ENCODE data around the gene MAPK1. TPM values are rescaled to one million over a fixed set of nuclear protein-coding genes. Genes with fewer than 3 reads are reported as not detected.

MAPK1 gene
- total RNA-seq, 1 experiment from 2014 or later: 122 TPM

DNA sequence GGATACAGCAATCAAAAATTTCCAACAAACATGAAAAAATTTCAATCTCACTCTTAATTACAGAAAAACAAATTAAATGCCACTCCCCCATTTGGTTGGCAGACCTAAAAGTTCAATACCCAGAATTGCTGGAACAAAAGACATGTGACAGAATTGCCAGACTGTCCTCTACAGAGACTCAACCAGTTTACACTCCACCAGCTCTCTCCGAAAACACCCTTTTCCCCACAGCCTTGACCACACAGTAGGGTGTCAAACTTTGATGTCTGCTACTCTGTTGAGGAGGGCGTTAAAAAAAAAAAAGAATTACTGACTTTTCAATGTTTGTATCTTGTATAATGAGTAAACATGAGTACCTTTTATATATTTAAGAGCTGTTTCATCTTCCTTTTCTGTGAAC, 87.2 kb downstream of the MAPK1 start:
- DNase-seq (ENCODE audit: low read depth, low spot score): no peak
- POLR2A ChIA-PET: no interaction called here
- Histone ChIP-seq H3K4me3 (ENCODE audit: low read depth in 2 of 2, low read length in 2 of 2) (no peak overlapping the region), H3K36me3 (ENCODE audit: control insufficient read depth, insufficient read depth, low read length) (no peaks in the 10 kb centered on the region), H3K4me1 (ENCODE audit: control insufficient read depth, insufficient read depth, low read length) (no peaks in the 10 kb centered on the region), H3K27me3 (ENCODE audit: control insufficient read depth, insufficient read depth, low read length) (no peaks in the 10 kb centered on the region), H3K9me3 (ENCODE audit: control insufficient read depth, insufficient read depth, low read depth, low read length) (no peaks in the 10 kb centered on the region), H3K27ac (ENCODE audit: low read length) (no peak overlapping the region)
- intact Hi-C loops (cut with micrococcal nuclease; ENCODE audit: unreplicated experiment): no loop called here
- ATAC-seq: no peak
- in situ Hi-C loops (cut with HindIII; ENCODE audit: low pct_unique_long_range_greater_than_20kb, low sequenced_read_pairs): no loop called here
- TF ChIP-seq, protein P1, sequence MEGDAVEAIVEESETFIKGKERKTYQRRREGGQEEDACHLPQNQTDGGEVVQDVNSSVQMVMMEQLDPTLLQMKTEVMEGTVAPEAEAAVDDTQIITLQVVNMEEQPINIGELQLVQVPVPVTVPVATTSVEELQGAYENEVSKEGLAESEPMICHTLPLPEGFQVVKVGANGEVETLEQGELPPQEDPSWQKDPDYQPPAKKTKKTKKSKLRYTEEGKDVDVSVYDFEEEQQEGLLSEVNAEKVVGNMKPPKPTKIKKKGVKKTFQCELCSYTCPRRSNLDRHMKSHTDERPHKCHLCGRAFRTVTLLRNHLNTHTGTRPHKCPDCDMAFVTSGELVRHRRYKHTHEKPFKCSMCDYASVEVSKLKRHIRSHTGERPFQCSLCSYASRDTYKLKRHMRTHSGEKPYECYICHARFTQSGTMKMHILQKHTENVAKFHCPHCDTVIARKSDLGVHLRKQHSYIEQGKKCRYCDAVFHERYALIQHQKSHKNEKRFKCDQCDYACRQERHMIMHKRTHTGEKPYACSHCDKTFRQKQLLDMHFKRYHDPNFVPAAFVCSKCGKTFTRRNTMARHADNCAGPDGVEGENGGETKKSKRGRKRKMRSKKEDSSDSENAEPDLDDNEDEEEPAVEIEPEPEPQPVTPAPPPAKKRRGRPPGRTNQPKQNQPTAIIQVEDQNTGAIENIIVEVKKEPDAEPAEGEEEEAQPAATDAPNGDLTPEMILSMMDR (IDR thresholded peaks at IDR 0.05): no peak
- TF ChIP-seq POLR2AphosphoS5 (IDR thresholded peaks at IDR 0.05; ENCODE audit: low read depth, low read length) (no peak), SIN3A (IDR thresholded peaks at IDR 0.05; ENCODE audit: borderline replicate concordance, insufficient read depth, low read depth, low read length) (no peak), TCF7L2 (IDR thresholded peaks at IDR 0.05; ENCODE audit: low read depth, low read length) (no peak)
- TF ChIP-seq, protein P2, sequence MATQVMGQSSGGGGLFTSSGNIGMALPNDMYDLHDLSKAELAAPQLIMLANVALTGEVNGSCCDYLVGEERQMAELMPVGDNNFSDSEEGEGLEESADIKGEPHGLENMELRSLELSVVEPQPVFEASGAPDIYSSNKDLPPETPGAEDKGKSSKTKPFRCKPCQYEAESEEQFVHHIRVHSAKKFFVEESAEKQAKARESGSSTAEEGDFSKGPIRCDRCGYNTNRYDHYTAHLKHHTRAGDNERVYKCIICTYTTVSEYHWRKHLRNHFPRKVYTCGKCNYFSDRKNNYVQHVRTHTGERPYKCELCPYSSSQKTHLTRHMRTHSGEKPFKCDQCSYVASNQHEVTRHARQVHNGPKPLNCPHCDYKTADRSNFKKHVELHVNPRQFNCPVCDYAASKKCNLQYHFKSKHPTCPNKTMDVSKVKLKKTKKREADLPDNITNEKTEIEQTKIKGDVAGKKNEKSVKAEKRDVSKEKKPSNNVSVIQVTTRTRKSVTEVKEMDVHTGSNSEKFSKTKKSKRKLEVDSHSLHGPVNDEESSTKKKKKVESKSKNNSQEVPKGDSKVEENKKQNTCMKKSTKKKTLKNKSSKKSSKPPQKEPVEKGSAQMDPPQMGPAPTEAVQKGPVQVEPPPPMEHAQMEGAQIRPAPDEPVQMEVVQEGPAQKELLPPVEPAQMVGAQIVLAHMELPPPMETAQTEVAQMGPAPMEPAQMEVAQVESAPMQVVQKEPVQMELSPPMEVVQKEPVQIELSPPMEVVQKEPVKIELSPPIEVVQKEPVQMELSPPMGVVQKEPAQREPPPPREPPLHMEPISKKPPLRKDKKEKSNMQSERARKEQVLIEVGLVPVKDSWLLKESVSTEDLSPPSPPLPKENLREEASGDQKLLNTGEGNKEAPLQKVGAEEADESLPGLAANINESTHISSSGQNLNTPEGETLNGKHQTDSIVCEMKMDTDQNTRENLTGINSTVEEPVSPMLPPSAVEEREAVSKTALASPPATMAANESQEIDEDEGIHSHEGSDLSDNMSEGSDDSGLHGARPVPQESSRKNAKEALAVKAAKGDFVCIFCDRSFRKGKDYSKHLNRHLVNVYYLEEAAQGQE (IDR thresholded peaks at IDR 0.05; ENCODE audit: insufficient read depth in 1 of 2, low read depth in 2 of 2, low read length in 1 of 2): no peak
- CTCF ChIA-PET: no interaction called here
- no TSS peak for BruUV-seq (replicated peaks)

DNA sequence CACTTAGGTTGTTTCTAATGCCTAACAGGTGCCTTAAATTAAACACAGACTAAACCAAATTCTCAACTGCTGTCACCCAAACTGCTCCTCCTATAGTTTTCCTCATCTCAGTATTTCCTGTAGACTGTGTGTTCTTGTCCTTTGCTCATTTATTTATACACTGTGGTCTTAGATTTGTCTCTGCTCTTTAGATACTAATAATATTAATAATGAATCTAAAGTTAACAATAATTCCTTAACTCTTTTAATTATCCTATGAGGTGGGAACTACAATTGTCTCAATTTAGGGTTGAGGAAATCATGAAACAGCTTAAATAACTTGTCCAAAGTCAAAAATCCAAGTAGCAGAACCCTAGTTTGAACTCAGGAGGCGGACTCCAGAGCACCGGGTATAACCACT, 88.0 kb downstream of the MAPK1 start:
- intact Hi-C loops (cut with micrococcal nuclease; ENCODE audit: unreplicated experiment): no loop called here
- CTCF ChIA-PET: interaction anchor here (0.7 kb wide), 1 partner anchor 1969 kb away, joined by 3 read pairs; no protein-coding TSS in a partner anchor
- in situ Hi-C loops (cut with HindIII; ENCODE audit: low pct_unique_long_range_greater_than_20kb, low sequenced_read_pairs): no loop called here

More for the DNA sequence above, 88.0 kb downstream of the MAPK1 start:
- H3K36me3 ChIP-seq (ENCODE audit: control insufficient read depth, insufficient read depth, low read length): no peaks in the 10 kb centered on the region
- H3K4me1 ChIP-seq (ENCODE audit: control insufficient read depth, insufficient read depth, low read length): no peaks in the 10 kb centered on the region
- H3K9me3 ChIP-seq (ENCODE audit: control insufficient read depth, insufficient read depth, low read depth, low read length): no peaks in the 10 kb centered on the region
- no peak for TF ChIP-seq TCF7L2 (IDR thresholded peaks at IDR 0.05; ENCODE audit: low read depth, low read length)
- TF ChIP-seq, protein P1 (IDR thresholded peaks at IDR 0.05): no peak
- TF ChIP-seq, protein P2 (IDR thresholded peaks at IDR 0.05; ENCODE audit: insufficient read depth in 1 of 2, low read depth in 2 of 2, low read length in 1 of 2): no peak
- no peak for TF ChIP-seq POLR2AphosphoS5 (IDR thresholded peaks at IDR 0.05; ENCODE audit: low read depth, low read length)
- no peak for TF ChIP-seq SIN3A (IDR thresholded peaks at IDR 0.05; ENCODE audit: borderline replicate concordance, insufficient read depth, low read depth, low read length)
- H3K27me3 ChIP-seq (ENCODE audit: control insufficient read depth, insufficient read depth, low read length): no peaks in the 10 kb centered on the region
- H3K27ac ChIP-seq (ENCODE audit: low read length): no peak overlapping the region
- TSS peak; percentile 39 for BruUV-seq (replicated peaks)
- no peak for DNase-seq (ENCODE audit: low read depth, low spot score)
- POLR2A ChIA-PET: no interaction called here
- no peak overlapping the region for H3K4me3 ChIP-seq (ENCODE audit: low read depth in 2 of 2, low read length in 2 of 2)
- no peak for ATAC-seq
